ENCODE results near the gene DNAH10.

- TF ChIP-seq CTCF (conservative IDR thresholded peaks at IDR 0.05): no peak
- no peak for TF ChIP-seq EZH2 (IDR thresholded peaks at IDR 0.05; ENCODE audit: low read depth)
Observed at GRCh38 chr12:123713823-123714585, 48.1 kb upstream of the DNAH10 start.
